CD4-positive, alpha-beta T cell treated with Interleukin-15 for 4 hours (primary cell): ENCODE results near the gene TAF9.
A peak's percentile ranks its signal among the peaks of the same experiment; 100 is the strongest.
"Not testable (repeated sequence)": the region's sequence is repeated elsewhere in the genome, so short reads cannot be mapped to it uniquely, and the experiment has no call there.

Experiments used
- DNase-seq: peaks from one replicate; pipeline ENCODE4 v3.0.0-alpha.2; 2020; ENCODE audit warnings: low spot score

The TAF9 gene

DNA sequence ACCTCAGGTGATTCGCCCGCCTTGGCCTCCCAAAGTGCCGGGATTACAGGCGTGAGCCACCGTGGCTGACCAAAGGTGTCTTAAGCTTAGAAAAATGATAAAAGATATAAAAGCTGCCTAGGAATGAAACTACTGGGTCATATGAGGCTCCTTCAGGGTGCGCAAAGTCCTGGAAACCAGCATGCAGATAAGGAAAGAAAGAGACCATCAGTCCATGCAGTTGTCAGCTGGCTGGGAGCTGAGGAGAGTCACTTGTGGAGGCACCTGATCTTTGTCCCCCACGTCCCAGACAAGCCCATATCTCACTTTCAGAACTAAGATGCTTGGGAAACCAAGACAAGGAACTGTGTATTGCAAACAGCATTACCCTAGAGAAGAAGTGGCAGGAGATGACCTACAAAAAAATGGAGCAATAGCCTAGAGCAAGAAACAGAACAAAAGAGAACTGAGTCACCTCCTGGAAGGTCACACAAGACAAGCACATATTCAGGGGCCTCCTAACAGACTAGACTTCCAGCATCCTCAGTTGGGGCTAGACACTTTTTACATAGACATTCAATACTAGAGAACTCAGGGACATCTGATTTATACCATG lies 33.9 kb downstream of the TAF9 start:
- DNase-seq = no peak

DNA sequence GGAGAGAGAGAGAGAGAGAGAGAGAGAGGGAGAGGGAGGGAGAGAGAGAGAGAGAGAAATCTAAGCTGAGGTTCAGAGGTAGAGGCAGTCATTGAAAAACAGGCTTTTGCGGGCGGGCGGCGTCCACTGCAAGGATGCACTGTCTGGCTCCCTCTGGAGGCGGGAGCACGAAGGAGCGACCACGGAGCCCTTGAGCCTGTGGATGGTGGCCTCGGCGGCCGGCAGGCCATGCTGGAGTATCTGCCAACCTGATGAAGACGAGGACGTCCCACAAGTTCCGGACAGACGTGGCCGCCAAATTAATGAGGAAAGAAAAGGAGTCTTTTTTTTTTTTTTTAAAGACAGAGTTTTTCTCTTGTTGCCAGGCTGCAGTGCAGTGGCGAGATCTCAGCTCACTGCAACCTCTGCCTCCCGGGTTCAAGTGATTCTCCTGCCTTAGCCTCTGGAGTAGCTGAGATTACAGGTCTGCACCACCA lies 34.5 kb downstream of the TAF9 start:
- peak; percentile 77 for DNase-seq

DNA sequence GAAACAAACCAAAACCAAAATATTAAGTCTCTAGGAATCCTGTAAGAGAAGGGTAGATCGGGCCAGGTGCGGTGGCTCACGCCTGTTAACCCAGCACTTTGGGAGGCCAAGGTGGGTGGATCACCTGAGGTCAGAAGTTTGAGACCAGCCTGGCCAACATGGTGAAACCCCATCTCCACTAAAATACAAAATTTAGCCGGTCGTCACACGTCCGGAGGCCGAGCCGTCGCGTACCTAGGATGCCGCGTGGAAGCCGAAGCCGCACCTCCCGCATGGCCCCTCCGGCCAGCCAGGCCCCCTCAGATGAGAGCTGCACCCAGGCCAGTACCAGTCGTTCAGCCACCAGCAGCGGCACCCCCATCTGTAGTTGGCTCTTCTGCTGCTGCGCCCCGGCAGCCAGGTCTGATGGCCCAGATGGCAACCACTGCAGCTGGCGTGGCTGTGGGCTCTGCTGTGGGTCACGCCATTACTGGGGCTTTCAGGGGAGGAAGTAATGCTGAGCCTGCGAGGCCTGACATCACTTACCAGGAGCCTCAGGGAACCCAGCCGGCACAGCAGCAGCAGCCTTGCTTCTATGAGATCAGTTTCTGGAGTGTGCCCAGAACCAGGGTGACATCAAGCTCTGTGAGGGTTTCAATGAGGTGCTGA lies 35.5 kb downstream of the TAF9 start:
- DNase-seq = not testable (repeated sequence)

DNA sequence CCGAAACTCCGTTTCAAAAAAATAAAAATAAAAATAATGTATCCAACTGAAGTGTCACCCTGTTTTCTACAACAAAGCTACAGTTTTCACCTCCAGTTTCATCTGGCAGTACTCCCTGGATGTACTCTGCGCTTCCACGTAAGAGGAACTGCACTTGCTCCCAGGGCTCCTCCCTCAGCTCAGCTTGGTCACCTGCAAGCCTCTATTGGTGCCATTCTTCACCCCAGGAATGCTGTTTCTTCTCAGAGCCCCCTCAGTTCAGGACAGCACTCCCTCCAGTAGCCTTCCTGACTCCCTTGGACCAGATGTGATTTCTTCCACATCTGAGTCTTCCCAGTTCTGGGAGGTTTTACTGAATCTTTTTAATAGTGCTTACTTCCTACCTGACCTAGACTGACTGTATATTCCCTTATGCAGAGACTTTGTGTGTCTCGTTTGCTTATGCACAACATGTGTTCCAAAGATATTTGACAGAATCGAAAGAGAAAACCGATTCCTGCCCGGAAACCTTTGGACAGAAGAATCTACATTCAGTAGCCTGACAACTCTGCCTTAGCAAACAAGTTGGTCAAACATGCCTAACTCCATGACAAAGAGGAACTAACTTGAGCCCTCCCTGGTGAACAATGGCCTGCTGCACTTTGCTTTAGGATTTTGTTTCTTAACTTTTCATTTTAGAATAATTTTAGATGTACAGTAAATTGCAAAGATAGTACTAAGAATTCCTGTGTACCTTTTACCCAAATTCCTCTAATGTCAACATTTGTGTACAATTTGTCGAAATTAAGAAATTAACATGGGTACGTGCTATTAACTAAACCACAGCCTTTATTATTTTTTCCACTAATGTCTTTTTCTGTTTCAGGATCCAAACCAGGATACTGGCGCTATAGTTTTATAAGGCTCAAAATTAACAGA lies 37.5 kb downstream of the TAF9 start:
- no peak for DNase-seq

DNA sequence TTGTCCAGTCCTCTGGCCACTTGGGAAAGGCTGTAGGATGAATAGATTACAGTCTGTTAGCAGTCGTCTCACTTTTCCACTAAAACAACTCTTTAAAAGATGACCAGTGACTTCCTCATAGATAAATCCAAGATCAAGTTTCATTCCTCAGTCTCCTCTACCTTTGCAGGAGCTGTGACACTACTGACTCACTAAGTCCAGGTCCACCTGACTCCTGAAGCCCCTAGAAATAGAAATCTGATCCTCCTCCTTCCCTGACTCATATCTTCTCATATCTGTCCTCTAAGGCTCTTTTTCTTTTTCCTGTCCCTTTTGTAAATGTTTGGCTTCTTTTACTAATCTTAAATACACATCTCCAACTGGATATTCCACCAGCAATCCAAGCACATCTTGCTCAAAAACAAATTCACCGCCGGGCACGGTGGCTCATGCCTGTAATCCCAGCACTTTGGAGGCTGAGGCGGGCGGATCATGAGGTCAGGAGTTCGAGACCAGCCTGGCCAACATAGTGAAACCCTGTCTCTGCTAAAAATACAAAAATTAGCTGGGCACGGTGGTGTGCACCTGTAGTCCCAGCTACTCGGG lies 39.3 kb downstream of the TAF9 start:
- DNase-seq = no peak

DNA sequence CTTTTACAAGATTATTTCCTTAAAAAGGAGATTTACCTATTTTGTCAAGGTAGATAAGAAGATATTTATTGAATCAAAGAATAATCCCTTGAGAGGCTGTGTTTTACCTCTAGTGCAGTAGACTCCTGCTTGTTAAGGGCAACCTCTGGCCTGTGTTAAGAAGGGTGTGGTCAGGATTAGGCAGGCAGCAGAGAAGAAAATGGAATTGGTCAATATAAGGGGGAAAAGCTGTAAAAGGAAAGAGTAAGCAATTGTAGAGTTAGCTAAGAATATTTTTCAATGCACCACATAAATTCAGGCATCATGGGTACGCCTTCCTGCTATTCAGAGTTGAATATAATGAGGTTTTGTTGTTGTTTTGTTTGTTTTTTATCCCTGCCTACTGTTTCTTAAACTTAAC lies 43.0 kb downstream of the TAF9 start:
- no peak for DNase-seq

DNA sequence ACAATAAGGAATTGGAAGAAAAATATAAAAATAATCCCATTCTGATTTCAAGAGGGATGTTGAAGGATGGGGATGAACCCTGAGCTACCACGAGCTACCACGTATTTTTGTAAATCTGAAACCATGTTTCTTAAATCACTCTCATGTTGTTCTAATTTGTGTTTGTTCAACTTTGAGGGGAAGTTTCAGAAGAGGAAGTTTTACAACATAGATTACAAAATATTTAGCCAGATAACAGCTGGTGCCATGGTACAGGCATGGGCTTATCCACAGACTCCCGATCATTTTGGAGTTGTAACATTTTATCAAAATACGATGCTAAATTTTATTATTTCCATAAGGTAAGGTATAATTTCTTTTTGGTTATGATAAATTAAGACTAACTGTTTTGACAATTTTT lies 51.9 kb downstream of the TAF9 start:
- DNase-seq = no peak

DNA sequence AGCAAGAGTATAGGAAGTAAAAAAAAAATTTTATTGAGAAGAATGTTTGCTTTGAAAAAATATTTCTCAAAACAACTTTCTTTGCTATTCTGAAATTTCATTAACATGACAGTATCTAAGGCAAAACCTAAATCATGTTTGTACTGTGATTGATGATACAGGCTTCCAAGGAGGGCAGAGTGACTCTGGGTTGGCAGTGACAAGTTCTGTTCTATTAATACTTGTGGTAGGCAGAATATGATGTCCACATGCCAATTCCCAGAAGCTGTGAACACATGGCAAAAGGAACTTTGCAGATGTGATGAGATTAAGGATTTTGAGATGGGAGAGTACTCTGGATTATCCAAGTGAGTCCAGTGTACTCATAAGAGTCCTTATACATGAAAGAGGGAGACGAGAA lies 53.3 kb downstream of the TAF9 start:
- no peak for DNase-seq
